KBM-7 (cell line): ENCODE results near the gene RASSF1.

Experiments
- DNase-seq: peaks from one replicate; pipeline ENCODE4 v3.0.0-alpha.2; 2015
- in situ Hi-C: fragments of 300-500 bp; cut with MboI; formaldehyde crosslinking; loops from 2 replicates; pipeline ENCODE4 v1.14.3; 2020; ENCODE audit warnings: low sequenced_read_pairs, low pct_unique_long_range_greater_than_20kb, mixed read lengths

Gene RASSF1

GRCh38 chr3:50347187-50347813 lies 6.7 kb upstream of the RASSF1 start:
- peak; percentile 81 for DNase-seq

GRCh38 chr3:50345586-50346234 lies 5.1 kb upstream of the RASSF1 start, which contains the start of gene ZMYND10:
ZMYND10 (minus strand) TSS chr3:50345732; CDS start chr3:50345579, 153 bp downstream.
- in situ Hi-C loops, result no loop called here
- DNase-seq, result no peak

More at GRCh38 chr3:50347187-50347813, 6.7 kb upstream of the RASSF1 start:
- in situ Hi-C loops, result no loop called here

- in situ Hi-C loops, result no loop called here
- DNase-seq, result no peak
Observed at GRCh38 chr3:50345008-50345407, 4.4 kb upstream of the RASSF1 start.

GRCh38 chr3:50342813-50343633 lies 2.4 kb upstream of the RASSF1 start:
- DNase-seq, result no peak
- in situ Hi-C loops, result no loop called here

- DNase-seq, result no peak
- in situ Hi-C loops, result no loop called here
Observed at GRCh38 chr3:50341996-50342650, 1.5 kb upstream of the RASSF1 start.

GRCh38 chr3:50341537-50341936 lies 901 bp upstream of the RASSF1 start:
- in situ Hi-C loops, result no loop called here

GRCh38 chr3:50340147-50340447 lies 539 bp downstream of the RASSF1 start:
- DNase-seq, result no peak
- in situ Hi-C loops, result no loop called here

More at GRCh38 chr3:50341537-50341936, 901 bp upstream of the RASSF1 start:
- no peak for DNase-seq

- DNase-seq, result no peak
- in situ Hi-C loops, result no loop called here
Observed at GRCh38 chr3:50339485-50340146, 1.0 kb downstream of the RASSF1 start.

- DNase-seq, result peak; percentile 68
- in situ Hi-C loops, result no loop called here
Observed at GRCh38 chr3:50338965-50339364, 1.7 kb downstream of the RASSF1 start.

- in situ Hi-C loops, result no loop called here
- DNase-seq, result peak; percentile 99
Observed at GRCh38 chr3:50337175-50337861, 3.3 kb downstream of the RASSF1 start.

- in situ Hi-C loops, result no loop called here
- DNase-seq, result no peak
Observed at GRCh38 chr3:50336452-50337174, 4.0 kb downstream of the RASSF1 start.

GRCh38 chr3:50334339-50335075 lies 6.1 kb downstream of the RASSF1 start:
- in situ Hi-C loops, result no loop called here
- no peak for DNase-seq

- no peak for DNase-seq
- in situ Hi-C loops, result no loop called here
Observed at GRCh38 chr3:50333744-50334328, 6.8 kb downstream of the RASSF1 start.

- DNase-seq, result no peak
- in situ Hi-C loops, result no loop called here
Observed at GRCh38 chr3:50331364-50331907, 9.2 kb downstream of the RASSF1 start.

GRCh38 chr3:50330330-50330729 lies 10.3 kb downstream of the RASSF1 start:
- DNase-seq, result no peak
- in situ Hi-C loops, result no loop called here

GRCh38 chr3:50327943-50328691 lies 12.5 kb downstream of the RASSF1 start, which contains the start of gene TUSC2:
TUSC2 (minus strand) TSS chr3:50328223; CDS start chr3:50328099, 124 bp downstream.
- in situ Hi-C loops, result no loop called here
- peak; percentile 96 for DNase-seq
